GM04503 (cell line): Measurements from ENCODE around the gene ATG9A.
A peak's percentile ranks its signal among the peaks of the same experiment; 100 is the strongest.

ENCODE experiments used
- DNase-seq: peaks from one replicate; pipeline ENCODE4 v3.0.0-alpha.2; 2012; ENCODE audit warnings: low read depth

The ATG9A gene

DNA sequence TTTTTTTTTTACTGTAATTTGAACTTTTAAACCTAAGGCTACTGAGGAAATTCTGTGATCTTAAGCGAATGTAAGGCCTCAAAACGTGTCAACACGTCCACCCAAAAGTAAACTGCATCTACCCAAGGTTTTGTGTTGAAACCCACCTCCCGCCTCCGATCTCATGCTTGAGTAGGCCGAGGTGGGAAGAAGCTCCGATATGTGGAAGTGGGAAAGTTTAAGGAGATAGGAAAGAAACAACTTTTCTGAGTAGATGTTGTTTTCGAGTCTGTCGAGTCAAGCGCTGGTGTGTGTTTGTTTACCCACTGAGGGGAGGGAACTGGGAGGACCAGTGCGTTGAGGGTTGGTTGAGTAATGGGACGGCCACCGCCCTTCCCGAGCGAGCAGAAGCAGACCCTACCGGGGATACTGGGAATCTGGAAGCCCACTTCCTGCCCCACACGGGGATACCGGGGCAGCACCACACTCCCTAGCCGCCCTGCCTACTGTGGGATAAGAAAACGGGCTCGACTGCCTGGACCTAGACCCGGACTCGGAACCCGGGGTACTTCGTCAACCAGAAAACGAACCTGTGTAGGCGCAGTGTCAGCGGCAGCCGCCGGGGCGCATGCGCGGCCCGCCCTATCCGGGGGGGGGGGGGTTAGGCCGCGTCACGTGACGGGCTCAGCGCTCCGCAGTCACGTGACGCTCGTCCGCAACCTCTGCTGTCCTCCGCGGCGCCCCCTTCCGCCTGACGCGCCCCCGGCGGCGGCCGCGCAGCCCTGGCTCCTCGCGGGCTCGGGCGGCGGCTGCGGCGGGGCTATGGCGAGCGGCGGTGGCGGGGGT, 51.7 kb downstream of the ATG9A start, which contains the start of gene RETREG2:
Gene RETREG2 (plus strand): TSS at position 724 of the 825 bp plus-strand sequence. CDS start 78 bp downstream, at position 802.
- peak; percentile 61 for DNase-seq

DNA sequence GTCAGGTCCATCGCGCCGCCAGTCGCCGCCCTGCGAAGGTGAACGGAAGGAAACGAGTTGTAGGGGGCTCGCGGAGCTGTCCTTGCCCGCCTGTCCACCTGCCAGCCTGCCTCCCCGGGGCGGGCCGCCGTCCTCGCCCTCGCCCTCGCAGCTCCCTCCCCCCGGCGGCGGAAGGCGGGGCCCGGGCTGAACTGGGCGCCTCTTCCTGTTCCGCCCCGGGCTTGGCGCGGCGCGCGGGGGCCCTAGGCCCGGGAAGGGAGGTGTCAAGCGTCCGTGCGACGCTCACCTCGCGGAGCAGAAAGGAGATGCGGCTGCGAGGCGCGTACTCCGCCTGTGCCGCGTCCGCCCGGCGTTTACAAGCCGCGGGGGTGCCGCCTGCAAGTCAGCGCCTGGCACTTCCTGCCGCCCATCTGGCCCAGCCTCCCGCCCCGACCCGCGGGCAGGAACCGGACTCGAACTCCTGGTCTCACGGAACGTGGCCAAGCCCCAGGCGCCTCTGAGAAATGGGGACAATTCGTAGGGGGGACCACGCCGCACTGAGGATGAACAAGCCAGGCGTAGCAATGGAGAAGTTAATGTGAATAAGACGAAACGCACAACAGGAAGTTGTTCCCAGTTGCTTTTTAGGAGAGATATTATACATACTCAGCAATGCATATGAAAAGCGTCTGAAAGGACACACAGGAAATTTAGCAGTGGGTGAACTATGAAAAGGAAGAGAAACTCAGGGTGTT, 52.5 kb downstream of the ATG9A start, which contains the start of gene CNPPD1:
Gene CNPPD1 (minus strand): TSS at position 108 of the 734 bp plus-strand sequence. CDS start 97 bp downstream, at position 11.
- peak; percentile 44 for DNase-seq

DNA sequence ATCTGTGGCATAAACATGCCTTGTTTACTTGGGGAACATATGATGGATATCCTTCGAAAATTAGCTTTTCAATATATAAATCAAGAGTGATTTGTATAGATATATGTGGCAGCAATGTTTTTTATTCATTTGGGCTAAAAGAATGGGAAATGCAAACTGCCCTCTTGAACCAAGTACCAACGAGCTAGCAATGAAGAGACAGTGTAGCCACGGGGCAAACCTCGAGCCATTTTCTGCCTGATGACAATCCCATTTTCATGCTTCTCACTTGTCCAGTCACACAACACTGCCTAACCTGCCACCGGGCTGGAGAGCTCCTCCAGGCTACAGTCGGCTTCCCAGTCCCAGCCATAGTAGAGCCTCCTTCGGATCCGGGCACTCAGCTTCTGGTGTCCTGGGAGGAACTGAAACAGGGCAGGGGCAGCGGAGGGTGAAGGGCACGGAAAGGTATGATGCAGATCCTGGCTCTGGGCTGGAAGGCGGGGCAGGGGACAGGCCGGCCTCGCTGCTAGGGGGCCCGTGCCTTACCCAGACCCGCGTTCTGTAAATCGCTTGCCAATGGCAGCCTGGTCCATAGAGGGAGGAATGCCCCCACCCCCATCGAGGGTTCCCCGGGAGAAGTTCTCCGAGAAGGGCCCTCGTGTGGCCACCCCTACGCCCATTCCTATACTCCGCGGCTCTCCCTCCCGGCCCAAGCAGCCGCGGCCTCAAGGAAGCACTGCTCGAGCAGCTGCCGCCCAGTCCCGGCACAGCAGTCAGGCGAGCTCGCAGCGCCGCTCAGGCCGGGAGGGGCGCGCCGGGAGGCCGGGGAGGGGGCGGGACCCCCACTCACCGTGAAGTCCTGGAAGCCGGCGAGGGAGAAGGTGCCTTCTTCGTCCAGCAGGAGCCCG, 53.3 kb downstream of the ATG9A start:
- no peak for DNase-seq

DNA sequence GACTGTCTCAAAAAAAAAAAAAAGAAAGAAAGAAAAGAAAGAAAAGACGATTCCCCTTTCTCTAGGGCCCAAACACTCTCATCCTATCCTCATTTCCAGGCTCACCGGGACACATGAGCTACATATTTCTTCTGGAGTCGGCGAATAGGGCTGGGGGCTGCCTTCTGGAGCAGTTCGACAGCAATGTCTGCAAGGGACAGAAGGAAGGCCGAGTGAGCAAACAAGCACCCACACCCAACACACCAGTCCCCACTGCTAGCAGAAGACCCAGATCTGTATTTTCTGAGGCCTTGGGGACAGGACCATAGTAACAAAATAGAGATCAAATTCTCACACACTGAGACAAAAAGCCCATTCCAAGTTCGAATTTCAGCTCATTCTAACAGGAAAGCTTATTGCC, 54.0 kb downstream of the ATG9A start:
- no peak for DNase-seq

- no peak for DNase-seq
These were observed 54.6 kb downstream of the ATG9A start for GRCh38 chr2:219174801-219175200.

GRCh38 chr2:219174146-219174545, 55.3 kb downstream of the ATG9A start:
- no peak for DNase-seq

DNA sequence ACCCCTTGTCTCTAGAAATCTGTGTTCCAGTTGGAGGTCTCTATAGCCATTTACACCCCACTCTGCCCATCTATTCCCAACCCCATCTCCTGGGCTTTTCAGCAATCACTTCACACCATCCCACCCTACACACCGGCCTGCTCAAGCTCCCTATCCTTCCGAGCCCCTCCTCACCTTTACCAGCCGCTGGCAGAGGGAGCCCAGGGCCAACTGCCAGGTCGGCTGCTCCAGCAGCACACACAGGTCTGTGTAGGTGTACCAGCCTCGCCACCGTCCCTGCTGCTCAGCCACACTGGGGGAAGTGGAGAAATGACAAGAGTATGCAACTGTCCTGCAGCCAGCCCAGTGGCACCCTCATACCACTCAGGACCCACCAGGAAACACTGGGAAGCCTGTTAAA, 56.3 kb downstream of the ATG9A start:
- no peak for DNase-seq

DNA sequence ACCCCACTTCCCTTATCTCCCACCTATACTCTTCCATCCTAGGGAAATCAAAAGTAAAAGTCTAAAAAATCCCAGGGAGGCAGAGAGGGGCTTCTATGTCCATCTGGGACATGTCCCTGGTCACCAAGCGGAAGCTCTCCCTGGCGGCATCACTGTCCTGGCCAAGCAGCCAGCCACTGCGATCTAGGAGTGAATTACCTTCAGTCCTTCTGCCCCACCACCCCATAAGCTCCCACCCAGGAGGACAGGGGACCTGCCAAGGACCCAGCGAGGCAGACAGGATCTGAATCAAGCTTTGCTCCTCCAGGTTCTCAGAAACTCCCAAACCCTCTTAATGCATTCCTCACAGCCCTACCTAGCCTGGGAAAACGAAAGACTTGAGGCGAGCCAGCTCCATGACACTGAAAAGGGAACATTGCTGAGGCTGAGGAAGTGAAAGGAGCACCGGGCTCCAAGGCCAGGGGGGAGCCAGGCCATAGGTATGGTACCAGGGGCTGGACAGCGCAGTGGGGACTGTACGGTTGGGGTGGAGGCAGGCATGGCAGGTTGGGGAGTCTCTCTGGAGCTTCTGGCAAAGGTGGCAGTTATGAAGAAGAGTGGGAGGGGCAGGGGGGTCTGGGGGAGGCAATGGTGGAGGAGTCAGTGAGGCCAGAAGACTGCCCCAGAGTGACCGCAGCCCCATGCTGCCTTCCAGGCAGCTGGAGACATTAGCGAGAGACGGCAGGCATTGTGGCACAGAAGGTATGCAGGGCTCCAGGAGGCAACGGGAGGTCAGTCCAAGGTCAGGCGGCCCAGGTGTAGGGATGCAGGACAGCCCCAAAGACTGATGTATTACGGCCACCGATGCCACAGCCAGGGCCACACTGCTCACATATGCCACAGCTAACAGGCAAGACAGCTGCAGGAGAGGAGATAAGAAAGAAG, 56.9 kb downstream of the ATG9A start:
- DNase-seq, result no peak

- peak; percentile 90 for DNase-seq
These were observed 58.2 kb downstream of the ATG9A start for GRCh38 chr2:219171231-219171651.

- no peak for DNase-seq
These were observed 59.3 kb downstream of the ATG9A start, which contains the start of gene SLC23A3 for GRCh38 chr2:219169930-219170654. Gene SLC23A3, minus strand, starts transcription at chr2:219170029. Its CDS starts 45 bp downstream, at chr2:219169984.
